Uterus (tissue), 2 donors: ENCODE data around the gene MAGI2.

Experiments
- CTCF ChIP-seq, 4 experiments: fragments of 200-600 bp in 2 of 4; fragments of 450-650 bp in 2 of 4; sonication (generic) in 2 of 4; IDR thresholded peaks; one replicate each; pipeline ENCODE4 v1.5.1; 2016 to 2019; ENCODE audit warnings: antibody characterized with exemption in 4 of 4, mild to moderate bottlenecking in 2 of 4, moderate library complexity in 1 of 4
- POLR2A ChIP-seq, 2 donors: fragments of 450-650 bp; IDR thresholded peaks; one replicate each; pipeline ENCODE4 v1.6.1; 2016; ENCODE audit warnings: antibody characterized with exemption in 2 of 2, mild to moderate bottlenecking in 1 of 2, moderate library complexity in 1 of 2

GRCh38 chr7:78777829-78778228 is 675.6 kb downstream of the MAGI2 start:
- no peak for TF ChIP-seq CTCF (IDR thresholded peaks at IDR 0.05)
- TF ChIP-seq POLR2A (IDR thresholded peaks at IDR 0.05) = no peak
